Measurements from ENCODE around the gene OBSCN. TPM values are rescaled to one million over a fixed set of nuclear protein-coding genes. Genes with fewer than 3 reads are reported as not detected.
A peak's percentile ranks its signal among the peaks of the same experiment; 100 is the strongest.

The OBSCN gene
- total and polyA plus RNA-seq, 7 donors, result 0.92 to 21.0 (median 13.1) TPM

DNA sequence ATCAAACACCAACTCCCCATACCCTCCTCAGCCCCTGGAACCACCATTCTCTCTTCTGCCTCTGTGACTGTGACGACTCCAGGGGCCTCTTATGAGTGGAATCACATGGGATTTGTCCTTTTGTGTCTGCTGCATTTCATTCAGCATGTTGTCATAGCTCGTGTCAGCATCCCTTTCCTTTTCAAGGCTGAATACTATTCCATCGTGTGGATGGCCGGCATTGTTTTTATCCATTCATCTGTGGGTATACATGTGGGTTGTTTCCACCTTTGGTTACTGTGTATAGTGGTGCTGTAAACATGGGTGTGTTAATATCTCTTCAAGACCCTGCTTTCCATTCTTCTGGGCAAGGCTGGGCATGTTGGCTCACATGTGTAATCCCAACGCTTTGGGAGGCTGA is 17.1 kb upstream of the OBSCN start:
- intact Hi-C loops (cut with DNase I), result no loop called here
- DNase-seq, result peak; percentile 24
- no peaks in the 10 kb centered on the region for H3K4me1 ChIP-seq
- H3K27ac ChIP-seq, result no peak overlapping the region
- no peaks in the 10 kb centered on the region for H3K27me3 ChIP-seq
- H3K9me3 ChIP-seq, result peaks cover 0 to 3% (median 0%) of the 10 kb centered on the region in 4 donors
- H3K4me3 ChIP-seq, result no peak overlapping the region
- TF ChIP-seq, protein P1, sequence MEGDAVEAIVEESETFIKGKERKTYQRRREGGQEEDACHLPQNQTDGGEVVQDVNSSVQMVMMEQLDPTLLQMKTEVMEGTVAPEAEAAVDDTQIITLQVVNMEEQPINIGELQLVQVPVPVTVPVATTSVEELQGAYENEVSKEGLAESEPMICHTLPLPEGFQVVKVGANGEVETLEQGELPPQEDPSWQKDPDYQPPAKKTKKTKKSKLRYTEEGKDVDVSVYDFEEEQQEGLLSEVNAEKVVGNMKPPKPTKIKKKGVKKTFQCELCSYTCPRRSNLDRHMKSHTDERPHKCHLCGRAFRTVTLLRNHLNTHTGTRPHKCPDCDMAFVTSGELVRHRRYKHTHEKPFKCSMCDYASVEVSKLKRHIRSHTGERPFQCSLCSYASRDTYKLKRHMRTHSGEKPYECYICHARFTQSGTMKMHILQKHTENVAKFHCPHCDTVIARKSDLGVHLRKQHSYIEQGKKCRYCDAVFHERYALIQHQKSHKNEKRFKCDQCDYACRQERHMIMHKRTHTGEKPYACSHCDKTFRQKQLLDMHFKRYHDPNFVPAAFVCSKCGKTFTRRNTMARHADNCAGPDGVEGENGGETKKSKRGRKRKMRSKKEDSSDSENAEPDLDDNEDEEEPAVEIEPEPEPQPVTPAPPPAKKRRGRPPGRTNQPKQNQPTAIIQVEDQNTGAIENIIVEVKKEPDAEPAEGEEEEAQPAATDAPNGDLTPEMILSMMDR (IDR thresholded peaks at IDR 0.05), result no peak
- no peak for TF ChIP-seq POLR2AphosphoS5 (IDR thresholded peaks at IDR 0.05)
- TF ChIP-seq POLR2A (IDR thresholded peaks at IDR 0.05), result no peak
- TF ChIP-seq EP300 (IDR thresholded peaks at IDR 0.05), result no peak
- H3K36me3 ChIP-seq, result no peaks in the 10 kb centered on the region
- WGBS, 2 donors, result 90 to 93% methylated on average over 5 of the region's 5 CpGs

DNA sequence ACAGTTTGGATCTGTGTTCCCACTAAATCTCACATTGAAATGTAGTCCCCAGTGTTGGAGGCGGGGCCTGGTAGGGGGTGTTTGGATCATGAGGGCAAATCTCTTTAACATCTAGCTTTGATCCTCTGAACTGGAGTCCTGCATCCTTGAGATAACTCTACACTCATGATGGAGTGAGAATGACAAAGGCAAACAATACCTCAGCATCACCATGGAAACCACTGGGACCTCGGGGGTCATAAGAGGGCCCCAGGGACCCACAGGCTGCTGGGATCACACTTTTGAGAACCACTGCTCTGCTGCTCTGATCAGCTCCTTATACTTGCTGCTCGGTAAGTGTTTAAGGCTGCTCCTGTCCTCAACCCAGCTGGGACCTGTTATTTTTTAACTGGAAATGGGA is 13.4 kb upstream of the OBSCN start:
- DNase-seq, result no peak
- H3K36me3 ChIP-seq, result no peaks in the 10 kb centered on the region
- H3K27ac ChIP-seq, result no peak overlapping the region
- TF ChIP-seq EP300 (IDR thresholded peaks at IDR 0.05), result no peak
- TF ChIP-seq POLR2A (IDR thresholded peaks at IDR 0.05), result no peak
- no peak for TF ChIP-seq POLR2AphosphoS5 (IDR thresholded peaks at IDR 0.05)
- TF ChIP-seq, protein P1 (IDR thresholded peaks at IDR 0.05), result no peak
- intact Hi-C loops (cut with DNase I), result no loop called here
- H3K4me3 ChIP-seq, result no peak overlapping the region
- no peaks in the 10 kb centered on the region for H3K27me3 ChIP-seq
- peaks cover 0 to 10% (median 4%) of the 10 kb centered on the region in 4 donors for H3K9me3 ChIP-seq
- WGBS, 2 donors, result 80 to 82% methylated on average over 3 of the region's 3 CpGs
- H3K4me1 ChIP-seq, result no peaks in the 10 kb centered on the region

- H3K27ac ChIP-seq, result no peak overlapping the region
- H3K4me1 ChIP-seq, result no peaks in the 10 kb centered on the region
- peaks cover 0 to 14% (median 6%) of the 10 kb centered on the region in 4 donors for H3K9me3 ChIP-seq
- TF ChIP-seq POLR2AphosphoS5 (IDR thresholded peaks at IDR 0.05), result no peak
- TF ChIP-seq, protein P1 (IDR thresholded peaks at IDR 0.05), result no peak
- no peak for TF ChIP-seq EP300 (IDR thresholded peaks at IDR 0.05)
- no peak for TF ChIP-seq POLR2A (IDR thresholded peaks at IDR 0.05)
- H3K36me3 ChIP-seq, result no peaks in the 10 kb centered on the region
- intact Hi-C loops (cut with DNase I), result no loop called here
- no peak for DNase-seq
- no peak overlapping the region for H3K4me3 ChIP-seq
- WGBS, 2 donors, result 85 to 93% methylated on average over 8 of the region's 8 CpGs
- H3K27me3 ChIP-seq, result no peaks in the 10 kb centered on the region
Observed at GRCh38 chr1:228194921-228195812, 12.7 kb upstream of the OBSCN start.

GRCh38 chr1:228197555-228198147 is 10.2 kb upstream of the OBSCN start:
- no peaks in the 10 kb centered on the region for H3K36me3 ChIP-seq
- H3K9me3 ChIP-seq, result peaks cover 0 to 14% (median 6%) of the 10 kb centered on the region in 4 donors
- intact Hi-C loops (cut with DNase I), result no loop called here
- no peaks in the 10 kb centered on the region for H3K4me1 ChIP-seq
- peak; percentile 19 for DNase-seq
- no peaks in the 10 kb centered on the region for H3K27me3 ChIP-seq
- no peak overlapping the region for H3K27ac ChIP-seq
- no peak overlapping the region for H3K4me3 ChIP-seq
- TF ChIP-seq POLR2A (IDR thresholded peaks at IDR 0.05), result no peak
- no peak for TF ChIP-seq POLR2AphosphoS5 (IDR thresholded peaks at IDR 0.05)
- TF ChIP-seq, protein P1 (IDR thresholded peaks at IDR 0.05), result no peak
- no peak for TF ChIP-seq EP300 (IDR thresholded peaks at IDR 0.05)
- WGBS, 2 donors, result 94 to 96% methylated on average over 4 of the region's 4 CpGs

Measured in sigmoid colon (tissue), 7 donors.